NCI-H146 (cell line): ENCODE results near the gene HDGFL3.
"Not testable (repeated sequence)": the region's sequence is repeated elsewhere in the genome, so short reads cannot be mapped to it uniquely, and the experiment has no call there.

ENCODE experiments used
- DNase-seq: peaks from one replicate; lab custom pipeline; 2025; lab: John Stamatoyannopoulos, UW

The HDGFL3 gene

DNA sequence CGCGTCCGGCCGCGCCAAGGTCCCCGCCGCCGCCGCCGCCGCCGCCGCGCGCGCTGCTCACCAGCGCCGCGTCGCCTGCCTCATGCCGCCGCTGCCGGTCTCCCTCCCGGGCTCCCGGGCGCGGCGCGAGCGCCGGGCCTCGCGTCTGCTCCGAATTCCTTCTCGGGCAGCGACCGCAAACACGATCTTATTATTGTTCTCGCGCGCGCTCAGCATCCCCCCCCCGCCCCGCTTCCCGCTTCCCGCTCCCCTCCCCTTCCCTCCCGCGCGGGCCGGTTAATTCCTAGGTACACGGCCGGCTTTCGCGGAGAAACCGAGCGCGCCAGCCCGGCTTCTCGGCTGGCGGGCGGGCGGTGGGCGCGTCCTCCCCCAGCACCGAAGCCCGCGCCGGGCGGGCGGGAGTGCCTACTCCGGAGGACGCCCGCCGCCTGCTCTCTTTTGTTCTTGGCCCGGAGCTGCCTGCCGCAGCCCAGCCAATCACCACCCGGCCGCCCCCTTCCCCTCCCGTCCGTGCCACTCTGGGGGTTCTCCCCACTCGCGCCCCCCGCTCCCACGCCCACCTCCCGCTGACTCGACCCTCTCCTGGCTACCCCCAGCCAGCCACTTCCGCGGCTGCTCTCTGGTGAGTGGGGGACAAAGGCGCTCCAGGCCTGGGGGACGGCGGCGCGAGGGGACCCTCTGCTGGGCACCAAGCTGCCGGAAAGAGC lies at the start of gene HDGFL3:
Gene HDGFL3, minus strand, starts transcription at position 164 of the 707 bp plus-strand sequence. CDS start 409 bp downstream, outside the sequence.
- peak; percentile 70 for DNase-seq

DNA sequence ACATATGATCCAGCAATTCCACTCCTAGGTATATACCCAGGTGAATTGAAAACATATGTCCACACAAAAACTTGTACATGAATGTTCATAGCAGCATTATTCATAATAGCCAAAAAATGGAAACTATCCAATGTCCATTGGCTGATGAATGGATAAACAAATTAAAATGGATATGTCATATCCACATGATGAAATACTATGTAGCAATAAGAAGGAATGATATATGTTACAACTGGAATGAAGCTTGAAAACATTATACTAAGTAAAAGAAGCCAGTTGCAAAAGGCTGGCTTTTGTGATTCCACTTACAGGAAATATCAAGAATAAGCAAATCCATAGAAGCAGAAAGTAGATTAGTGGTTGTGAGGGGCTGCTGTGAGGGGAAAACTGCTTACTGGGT lies 43.2 kb upstream of the HDGFL3 start:
- DNase-seq, result no peak

DNA sequence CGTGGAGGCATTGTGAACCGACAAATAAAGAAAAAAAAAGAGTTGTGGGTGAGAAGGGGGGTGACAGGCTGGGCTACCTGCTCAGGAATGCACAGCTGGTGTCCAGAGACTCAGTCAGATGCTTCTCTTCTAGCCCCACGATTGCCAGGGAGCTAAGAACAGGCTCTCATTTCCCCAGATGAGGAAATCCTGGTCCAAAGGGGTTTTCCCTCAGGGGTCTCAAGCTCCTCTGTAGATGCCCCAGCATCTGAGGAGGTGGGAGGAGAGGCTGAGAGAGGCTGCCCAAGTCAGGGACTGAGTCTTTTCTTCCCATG lies 41.4 kb upstream of the HDGFL3 start:
- no peak for DNase-seq

DNA sequence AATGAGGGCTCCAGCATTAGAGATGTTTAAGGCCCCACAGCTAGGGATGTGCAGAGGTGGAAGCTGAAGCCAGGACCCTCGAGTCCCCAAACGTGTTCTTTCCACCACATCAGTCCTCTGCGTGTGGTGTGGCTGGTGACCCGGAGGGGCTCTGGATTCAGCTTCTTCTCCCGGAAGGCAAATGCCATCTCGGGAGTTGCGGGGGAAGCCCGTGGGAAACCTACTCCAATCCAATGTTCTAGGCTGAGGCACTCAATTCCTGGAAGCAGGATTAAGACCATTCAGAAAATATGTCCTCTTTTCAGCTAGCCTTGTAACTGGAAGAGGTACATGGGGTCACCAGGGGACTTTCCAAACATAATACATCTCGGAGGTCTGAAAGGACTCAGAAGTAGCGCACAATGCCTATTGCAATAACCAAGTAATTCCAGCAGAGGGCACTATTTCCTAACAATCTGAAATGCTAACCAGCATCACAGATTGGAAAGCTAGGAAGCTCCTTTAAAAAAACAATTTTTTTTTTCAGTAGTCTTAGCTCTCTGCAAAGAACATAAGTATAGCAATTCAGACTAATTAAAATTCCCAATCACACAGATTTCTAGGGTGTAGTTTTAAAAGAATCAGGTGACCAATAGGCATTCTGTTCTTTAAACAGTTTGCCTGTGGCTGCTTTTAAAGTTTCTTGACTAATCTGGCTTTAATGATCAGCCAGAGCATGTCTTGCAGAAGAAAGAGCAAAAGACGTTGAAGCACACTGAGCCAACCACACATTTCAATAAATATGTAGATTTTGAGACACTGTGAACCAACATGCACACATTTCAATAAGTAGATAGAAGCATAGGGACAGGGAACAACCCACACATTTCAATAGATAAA lies 40.8 kb upstream of the HDGFL3 start:
- DNase-seq, result peak; percentile 26

DNA sequence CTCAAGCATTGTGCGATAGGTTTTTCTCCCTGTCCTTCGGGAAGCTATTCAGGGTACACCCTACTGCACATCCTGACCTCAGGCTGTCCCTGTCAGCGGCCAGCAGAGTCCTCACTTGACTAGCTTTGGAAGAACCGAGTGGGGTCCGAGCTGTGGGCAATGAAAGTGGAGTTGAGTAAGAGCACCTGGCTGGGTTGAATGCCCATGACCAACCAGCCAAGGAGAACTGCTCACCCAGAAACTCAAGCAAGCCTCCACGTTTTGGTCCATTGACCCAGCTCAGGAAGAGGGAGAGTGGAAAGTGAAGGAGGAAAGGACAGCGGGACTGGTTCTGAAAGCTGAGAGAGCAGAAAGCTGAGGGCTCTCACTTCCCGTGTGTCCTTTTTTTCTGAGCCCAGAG lies 36.0 kb upstream of the HDGFL3 start:
- DNase-seq, result no peak

DNA sequence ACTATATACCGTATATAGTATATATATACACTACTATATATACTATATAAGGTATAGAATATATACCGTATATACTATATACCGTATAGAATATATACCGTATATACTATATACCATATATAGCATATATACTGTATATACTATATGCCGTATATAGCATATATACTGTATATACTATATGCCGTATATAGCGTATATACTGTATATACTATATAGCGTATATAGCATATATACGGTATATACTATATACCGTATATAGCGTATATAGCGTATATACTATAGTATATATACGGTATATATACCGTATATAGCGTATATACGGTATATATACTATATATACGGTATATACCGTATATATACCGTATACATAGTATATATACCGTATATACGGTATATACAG lies 22.6 kb upstream of the HDGFL3 start:
- no peak for DNase-seq

DNA sequence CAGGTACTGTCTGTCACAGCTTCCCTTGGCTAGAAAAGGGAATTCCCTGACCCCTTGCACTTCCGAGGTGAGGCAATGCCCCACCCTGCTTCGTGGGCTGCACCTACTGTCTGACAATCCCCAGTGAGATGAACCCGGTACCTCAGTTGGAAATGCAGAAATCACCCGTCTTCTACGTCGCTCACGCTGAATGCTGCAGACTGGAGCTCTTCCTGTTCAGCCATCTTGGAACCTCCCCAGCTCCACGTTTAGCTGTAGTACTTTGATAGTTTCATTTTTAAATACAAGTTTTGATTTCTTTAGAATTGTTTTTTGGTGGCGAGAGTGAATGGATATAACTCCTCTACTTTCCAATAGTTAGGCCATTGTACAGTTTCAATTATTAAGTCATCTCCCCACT lies 17.8 kb upstream of the HDGFL3 start:
- DNase-seq, result no peak

DNA sequence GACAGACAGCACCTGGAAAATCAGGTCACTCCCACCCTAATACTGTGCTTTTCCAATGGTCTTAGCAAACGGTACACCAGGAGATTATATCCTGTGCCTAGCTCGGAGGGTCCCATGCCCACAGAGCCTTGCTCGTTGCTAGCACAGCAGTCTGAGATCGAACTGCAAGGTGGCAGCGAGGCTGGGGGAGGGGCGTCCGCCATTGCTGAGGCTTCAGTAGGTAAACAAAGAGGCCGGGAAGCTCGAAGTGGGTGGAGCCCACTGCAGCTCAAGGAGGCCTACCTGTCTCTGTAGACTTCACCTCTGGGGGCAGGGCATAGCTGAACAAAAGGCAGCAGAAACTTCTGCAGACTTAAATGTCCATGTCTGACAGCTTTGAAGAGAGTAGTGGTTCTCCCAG lies 14.2 kb upstream of the HDGFL3 start:
- not testable (repeated sequence) for DNase-seq

DNA sequence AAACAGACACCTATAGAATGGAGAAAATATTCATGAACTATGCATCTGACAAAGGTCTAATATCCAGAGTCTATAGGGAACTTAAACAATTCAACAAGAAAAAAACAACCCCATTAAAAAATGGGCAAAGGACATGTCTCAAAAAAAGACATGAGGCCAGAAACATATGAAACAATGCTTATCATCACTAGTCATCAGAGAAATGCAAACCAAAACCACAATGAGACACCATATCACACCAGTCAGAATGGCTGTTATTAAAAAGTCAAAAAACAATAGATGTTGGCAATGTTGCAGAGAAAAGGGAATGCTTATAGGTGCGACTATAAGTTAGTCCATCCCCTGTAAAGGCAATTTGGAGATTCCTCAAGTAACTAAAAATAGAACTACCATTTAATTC lies 11.4 kb upstream of the HDGFL3 start:
- DNase-seq, result no peak

DNA sequence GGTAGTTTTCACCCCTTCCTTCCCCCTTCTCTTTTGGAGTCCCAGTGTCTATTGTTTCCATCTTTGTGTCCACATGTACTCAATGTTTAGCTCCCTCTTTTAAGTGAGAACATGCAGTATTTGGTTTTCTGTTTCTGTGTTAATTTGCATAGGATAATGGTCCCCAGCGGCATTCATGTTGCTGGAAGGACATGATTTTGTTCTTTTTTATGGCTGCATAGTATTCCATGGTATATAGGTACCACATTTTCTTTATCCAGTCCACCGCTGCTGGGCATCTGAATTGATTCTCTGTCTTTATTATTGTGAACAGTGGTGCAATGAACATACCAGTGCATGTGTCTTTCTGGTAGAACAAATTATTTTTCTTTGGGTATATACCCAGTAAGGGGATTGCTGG lies 7.7 kb upstream of the HDGFL3 start:
- DNase-seq, result no peak

DNA sequence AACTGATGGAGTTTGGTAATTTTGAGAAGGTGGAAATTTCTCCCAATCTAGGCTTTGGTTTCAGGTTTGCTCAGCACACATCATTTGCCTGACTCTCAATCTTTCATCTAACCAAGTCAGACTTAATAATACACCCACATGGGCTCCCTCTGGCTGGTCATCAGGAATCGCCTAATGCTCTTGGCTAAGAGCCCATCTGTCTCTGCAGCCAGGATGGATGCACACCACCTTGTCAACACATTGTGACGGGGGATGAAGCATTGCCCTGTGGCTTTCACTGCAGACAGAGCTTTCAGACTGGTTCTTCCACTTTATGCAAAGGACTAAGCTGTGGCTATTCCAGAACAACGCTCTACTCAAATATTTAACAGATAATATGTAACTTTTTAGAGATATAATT lies 3.0 kb upstream of the HDGFL3 start:
- DNase-seq, result peak; percentile 14

DNA sequence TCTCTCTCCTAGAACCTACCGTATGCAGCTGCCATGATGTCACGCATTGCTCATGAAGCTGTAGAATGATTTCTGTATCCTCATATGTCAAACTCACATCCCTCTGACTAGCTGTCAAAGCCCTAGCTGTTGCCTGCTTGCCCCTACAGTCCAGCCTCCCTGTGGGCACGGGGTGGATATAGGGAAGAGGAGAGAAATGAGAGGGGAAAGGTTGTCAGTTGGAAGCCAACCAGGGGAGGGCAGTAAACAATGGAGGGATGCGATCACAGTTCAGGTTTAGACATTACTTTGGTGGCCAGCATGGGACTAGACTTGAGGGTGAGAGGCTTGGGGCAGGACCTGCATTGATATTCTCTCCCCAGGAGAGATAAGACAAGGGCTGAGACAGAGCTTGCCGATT lies 1.7 kb upstream of the HDGFL3 start:
- peak; percentile 4 for DNase-seq

DNA sequence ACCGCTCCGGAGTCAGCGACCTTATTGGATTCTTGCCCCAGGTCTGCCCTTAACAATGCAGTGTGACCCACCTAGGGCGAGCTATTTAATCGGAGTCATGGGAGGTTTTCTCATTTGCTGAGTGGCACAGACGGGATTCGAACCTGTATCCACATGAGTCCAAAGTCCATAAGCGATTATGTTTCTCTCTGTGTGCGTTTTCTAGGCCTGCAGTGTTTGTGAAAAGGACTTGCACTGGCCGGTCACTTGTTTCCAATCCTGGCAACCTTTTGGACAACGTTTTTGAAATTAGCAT lies 691 bp upstream of the HDGFL3 start:
- DNase-seq, result peak; percentile 61

DNA sequence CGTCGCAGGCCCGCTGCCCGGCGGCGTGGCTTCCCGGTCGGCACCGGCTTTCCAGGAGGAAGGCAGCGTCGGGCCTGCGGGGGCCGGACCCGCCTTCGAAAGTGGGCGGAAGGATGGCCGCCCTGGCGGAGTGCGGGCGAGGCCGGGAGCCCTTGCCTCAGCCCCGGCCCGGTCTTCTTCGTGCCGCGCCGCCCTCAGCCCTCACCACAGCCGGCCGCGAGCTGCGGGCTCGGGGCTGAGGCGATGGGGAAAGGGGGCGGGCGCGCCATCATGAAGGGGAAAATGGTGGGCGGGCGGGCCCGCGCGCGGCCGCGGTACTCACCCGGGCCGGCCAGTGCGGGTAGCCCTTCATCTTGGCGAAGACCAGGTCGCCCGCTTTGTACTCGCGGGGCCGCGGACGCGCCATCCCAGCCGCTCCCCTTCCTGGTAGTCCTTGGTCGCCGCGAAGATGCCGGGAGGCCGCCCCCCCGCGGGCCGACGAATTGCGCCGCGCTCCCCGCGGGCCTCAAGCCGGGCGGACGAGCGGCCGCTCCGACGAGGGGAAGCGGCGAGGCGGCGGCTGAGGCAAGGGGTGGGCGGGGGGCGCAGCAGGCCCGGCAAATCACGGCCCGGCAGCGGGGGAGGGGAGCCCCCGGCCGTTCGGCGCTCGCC lies 489 bp downstream of the HDGFL3 start:
- peak; percentile 64 for DNase-seq

DNA sequence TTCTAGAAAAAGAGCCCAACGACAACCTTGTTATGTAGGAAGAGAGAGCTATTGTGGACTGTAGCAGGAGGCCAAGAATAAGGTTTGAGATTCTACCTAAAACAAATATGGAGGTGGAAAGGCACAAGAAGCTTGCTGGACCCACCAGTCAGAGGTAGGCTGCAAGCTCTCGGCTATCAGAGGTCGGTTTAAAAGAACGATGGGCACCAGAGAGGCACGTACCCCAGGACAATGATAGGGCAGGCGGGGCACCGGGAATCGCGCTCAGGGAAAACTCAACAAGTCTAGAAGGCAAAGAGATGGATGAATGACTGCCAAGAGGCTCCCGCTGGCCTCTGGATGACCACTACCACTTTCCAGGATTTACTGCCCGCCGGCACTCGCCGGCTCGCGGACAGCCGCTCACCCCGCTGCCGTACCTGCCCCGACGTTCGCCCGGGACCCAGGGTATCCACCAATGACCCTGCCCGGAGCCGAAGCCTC lies 1.1 kb downstream of the HDGFL3 start:
- peak; percentile 46 for DNase-seq

DNA sequence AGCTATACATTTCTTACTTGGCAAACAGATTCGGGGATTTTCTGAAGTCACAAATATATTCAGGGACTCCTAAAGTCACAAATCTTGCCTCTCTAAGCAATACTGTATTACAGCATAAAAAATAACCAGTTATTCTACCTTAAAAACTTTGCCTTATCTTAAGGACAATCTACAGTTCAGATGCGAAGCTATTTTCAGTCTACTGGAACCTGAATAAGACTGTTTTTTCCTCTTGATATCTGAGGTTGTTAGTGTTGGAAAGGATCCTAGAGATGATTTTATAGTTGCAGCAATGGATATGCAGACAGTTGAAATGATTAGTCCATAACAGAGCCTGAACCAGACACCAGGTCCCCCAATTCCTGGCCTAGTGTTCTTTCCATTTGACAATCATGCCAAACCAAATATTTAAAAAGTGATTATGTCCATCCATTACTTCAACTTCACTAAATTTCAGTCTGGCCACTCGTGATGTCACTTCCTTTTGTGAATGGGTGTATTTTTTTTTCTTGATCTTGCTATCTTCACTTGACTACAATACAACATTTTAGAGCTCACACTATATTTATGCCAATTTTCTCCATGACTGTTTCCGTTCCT lies 1.8 kb downstream of the HDGFL3 start:
- DNase-seq, result peak; percentile 14

DNA sequence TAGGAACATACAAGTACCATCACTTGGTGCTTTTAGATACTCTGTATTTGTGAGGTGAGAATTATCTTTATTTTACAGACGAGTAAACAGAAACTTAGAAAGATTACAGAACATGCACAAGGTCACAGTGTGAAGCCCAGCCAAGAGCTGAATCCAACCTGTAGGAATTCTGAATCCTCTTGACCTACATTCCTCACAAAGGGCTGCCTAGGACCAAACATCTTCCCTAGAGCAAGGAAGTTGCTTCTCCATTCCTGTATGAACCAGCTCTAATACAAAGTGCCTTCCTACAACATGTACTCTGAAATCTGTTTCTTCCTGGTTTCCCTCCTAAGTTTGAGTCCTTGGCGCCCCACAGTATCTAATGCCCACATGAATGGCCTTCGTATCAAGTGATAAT lies 2.9 kb downstream of the HDGFL3 start:
- DNase-seq, result no peak

DNA sequence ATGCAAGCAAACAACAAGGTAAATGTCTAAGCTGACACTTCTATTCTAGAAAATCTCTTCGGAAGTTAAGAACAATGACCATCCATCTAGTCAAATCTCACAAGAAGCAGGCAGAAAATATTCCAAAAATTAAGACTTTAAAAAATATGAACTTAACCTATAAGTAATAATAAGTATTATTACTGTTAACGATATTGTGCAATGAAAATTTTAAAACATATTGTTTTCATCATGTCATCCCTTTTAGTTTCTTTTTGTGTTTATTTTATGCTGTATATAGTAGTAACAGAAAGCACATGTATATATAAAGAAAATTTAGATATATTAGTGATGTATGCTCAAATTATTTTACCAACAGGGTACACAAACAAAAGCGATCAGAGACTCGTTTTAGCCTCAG lies 4.1 kb downstream of the HDGFL3 start:
- DNase-seq, result no peak

DNA sequence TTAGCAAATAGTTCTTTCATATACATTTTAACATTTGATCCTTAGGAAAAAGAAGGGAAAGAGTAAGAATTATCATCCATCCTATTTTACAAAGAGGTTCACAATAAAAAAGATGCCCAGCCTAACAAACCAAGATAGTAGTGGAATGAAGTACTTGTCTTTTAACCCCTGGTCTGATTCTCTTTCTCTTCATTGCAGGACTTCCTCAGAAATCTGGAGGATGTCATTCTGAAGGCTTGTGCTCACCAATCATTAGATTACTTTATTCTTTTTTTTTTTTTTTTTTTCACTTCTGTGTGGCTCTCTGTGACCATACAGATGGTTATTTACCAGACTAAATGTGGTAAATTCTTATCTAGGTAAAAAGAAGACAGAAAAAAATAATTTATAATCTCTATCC lies 7.0 kb downstream of the HDGFL3 start:
- no peak for DNase-seq

DNA sequence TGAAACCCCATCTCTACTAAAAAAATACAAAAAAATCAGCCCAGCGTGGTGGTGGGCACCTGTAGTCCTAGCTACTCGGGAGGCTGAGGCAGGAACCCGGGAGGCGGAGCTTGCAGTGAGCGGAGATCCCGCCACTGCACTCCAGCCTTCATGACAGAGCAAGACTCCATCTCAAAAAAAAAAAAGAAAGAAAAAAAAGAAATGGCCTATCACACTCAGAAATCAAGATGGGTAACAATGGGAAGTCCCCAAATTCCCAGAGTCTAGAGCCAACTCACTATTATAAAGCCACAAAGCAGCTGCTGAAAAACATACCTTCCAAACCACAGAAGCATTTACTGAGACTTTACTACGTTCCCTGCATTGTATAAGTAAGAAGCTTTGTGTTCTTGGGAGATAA lies 7.5 kb downstream of the HDGFL3 start:
- no peak for DNase-seq

DNA sequence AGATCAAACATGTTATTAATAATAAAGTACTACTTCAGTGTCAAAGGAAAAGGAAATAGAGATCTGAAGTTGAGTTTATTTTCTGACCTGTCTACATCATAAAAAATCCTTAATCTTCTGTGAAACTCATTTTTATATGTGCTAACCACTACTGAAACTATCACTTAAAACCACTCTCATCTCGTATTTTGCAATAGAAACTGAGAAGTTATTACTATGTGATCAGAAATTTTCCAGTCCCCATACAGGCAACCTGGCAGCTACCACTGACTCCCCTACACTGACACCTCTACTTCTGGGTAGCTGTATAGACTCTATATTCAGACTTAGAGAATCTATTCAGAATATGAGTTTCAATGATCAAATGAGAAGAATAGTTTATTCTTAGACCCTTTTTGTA lies 8.3 kb downstream of the HDGFL3 start:
- DNase-seq, result no peak

DNA sequence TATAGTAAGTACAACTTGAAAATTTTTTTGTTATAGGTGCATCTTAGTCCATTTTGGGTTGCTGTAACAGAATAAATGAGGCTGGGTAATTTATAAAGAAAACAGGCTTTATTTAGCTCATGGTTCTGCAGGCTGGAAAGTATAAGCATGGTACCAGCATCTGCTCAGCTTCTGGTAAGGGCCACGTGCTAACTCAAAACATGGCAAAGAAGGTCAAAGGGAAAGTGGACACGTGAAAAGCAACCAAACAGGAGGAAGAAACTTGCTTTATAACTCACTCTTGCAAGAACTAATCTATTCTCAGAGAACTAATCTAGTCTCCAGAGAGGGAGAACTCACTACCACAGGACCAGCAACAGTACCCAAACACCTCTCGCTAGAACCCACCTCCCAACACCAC lies 9.1 kb downstream of the HDGFL3 start:
- DNase-seq, result no peak

DNA sequence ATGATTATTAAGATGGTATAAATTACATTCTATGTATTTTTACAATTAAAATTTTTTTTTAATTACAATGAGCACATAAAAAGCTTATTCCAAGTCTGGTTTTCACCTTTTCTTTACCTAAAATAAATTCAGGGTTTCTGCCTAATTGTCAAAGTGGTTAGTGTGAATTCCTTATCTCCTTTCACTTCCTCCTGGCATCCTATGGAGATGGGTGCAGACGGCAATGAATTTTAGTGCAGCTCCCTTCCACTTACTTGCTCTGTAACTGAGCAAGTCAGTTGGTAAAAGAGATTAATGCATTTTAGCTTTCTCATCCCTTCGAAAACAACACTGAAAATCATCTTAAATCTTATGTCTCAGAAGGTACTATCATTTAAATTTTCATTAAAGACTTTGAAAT lies 13.1 kb downstream of the HDGFL3 start:
- DNase-seq, result no peak
